ENCODE measurements around the gene MEF2B. TPM values are rescaled to one million over a fixed set of nuclear protein-coding genes. Genes with fewer than 3 reads are reported as not detected.

MEF2B gene
- total and polyA plus RNA-seq, 2 donors (not counting 3 experiments of a cell fraction or from before 2014, with no cell fraction given) = 0.52 to 1.2 TPM

- dilution Hi-C loops (cut with MboI; ENCODE audit: extremely low pct_ligation_motif_present, low sequenced_read_pairs) (no loop called here), intact Hi-C loops (cut with micrococcal nuclease) (no loop called here)
- H2AFZ ChIP-seq (ENCODE audit: low read depth, low read length) = no peak overlapping the region
- BruUV-seq (replicated peaks) = no TSS peak
- POLR2A ChIA-PET = no interaction called here
- FAIRE-seq (no peak), DNase-seq (ENCODE audit: low read depth, low spot score) (no peak)
- TF ChIP-seq POLR2AphosphoS5 (IDR thresholded peaks at IDR 0.05; ENCODE audit: insufficient read depth, low read depth, low read length) (no peak), EZH2 (IDR thresholded peaks at IDR 0.05; ENCODE audit: borderline replicate concordance, low read depth, low read length, severe bottlenecking) (no peak), POLR2A (IDR thresholded peaks at IDR 0.05; ENCODE audit: low read depth, low read length) (no peak), CTCF (IDR thresholded peaks at IDR 0.05; ENCODE audit: extremely low read depth in 1 of 2, insufficient read depth in 1 of 2, low read depth in 1 of 2, low read length in 2 of 2) (no peak)
- TF ChIP-seq, protein P1, sequence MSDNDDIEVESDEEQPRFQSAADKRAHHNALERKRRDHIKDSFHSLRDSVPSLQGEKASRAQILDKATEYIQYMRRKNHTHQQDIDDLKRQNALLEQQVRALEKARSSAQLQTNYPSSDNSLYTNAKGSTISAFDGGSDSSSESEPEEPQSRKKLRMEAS (IDR thresholded peaks at IDR 0.05; ENCODE audit: insufficient read depth, insufficient read length) = no peak
- no peak overlapping the region for H3K4me3 ChIP-seq (replicated peaks in 1 of 3; ENCODE audit: insufficient read depth in 1 of 3, low read depth in 1 of 3, low read length in 3 of 3)
- CTCF ChIA-PET = interaction anchor here (4.6 kb wide), 1 partner anchor 12 kb away, joined by 17 read pairs; no protein-coding TSS in a partner anchor
- no peaks in the 10 kb centered on the region for H3K27me3 ChIP-seq (ENCODE audit: control insufficient read depth in 2 of 2, insufficient read depth in 2 of 2, low read length in 2 of 2)
- no peaks in the 10 kb centered on the region for H3K9me1 ChIP-seq (replicated peaks; ENCODE audit: control insufficient read depth, extremely low read depth, insufficient read depth, low read length)
- H3K4me2 ChIP-seq (ENCODE audit: insufficient read depth, low read length) = no peak overlapping the region
- no peaks in the 10 kb centered on the region for H3K9me3 ChIP-seq (replicated peaks; ENCODE audit: control insufficient read depth, insufficient read depth, low read length)
- no peak overlapping the region for H3K27ac ChIP-seq (ENCODE audit: insufficient read depth, low read depth, low read length)
- H4K20me1 ChIP-seq (replicated peaks; ENCODE audit: control insufficient read depth, extremely low read depth, insufficient read depth, low read length) = no peaks in the 10 kb centered on the region
- no peaks in the 10 kb centered on the region for H3K79me2 ChIP-seq (ENCODE audit: control insufficient read depth, insufficient read depth, low read length)
- H3K4me1 ChIP-seq (ENCODE audit: control insufficient read depth, extremely low read depth, insufficient read depth, low read length) = no peaks in the 10 kb centered on the region
- H3K36me3 ChIP-seq (ENCODE audit: control insufficient read depth in 2 of 2, extremely low read depth in 1 of 2, insufficient read depth in 2 of 2, low read length in 2 of 2) = no peaks in the 10 kb centered on the region
- H3K9ac ChIP-seq (replicated peaks; ENCODE audit: extremely low read depth, insufficient read depth, low read length) = no peak overlapping the region
These were observed 7.6 kb downstream of the MEF2B start for GRCh38 chr19:19162495-19162894.

GRCh38 chr19:19160461-19161035 is 9.5 kb downstream of the MEF2B start:
- Histone ChIP-seq H3K79me2 (ENCODE audit: control insufficient read depth, insufficient read depth, low read length) (no peaks in the 10 kb centered on the region), H3K4me3 (replicated peaks in 1 of 3; ENCODE audit: insufficient read depth in 1 of 3, low read depth in 1 of 3, low read length in 3 of 3) (no peak overlapping the region), H3K27me3 (ENCODE audit: control insufficient read depth in 2 of 2, insufficient read depth in 2 of 2, low read length in 2 of 2) (no peaks in the 10 kb centered on the region), H3K27ac (ENCODE audit: insufficient read depth, low read depth, low read length) (no peak overlapping the region), H3K4me2 (ENCODE audit: insufficient read depth, low read length) (no peak overlapping the region), H2AFZ (ENCODE audit: low read depth, low read length) (no peak overlapping the region), H3K9me3 (replicated peaks; ENCODE audit: control insufficient read depth, insufficient read depth, low read length) (no peaks in the 10 kb centered on the region), H3K9me1 (replicated peaks; ENCODE audit: control insufficient read depth, extremely low read depth, insufficient read depth, low read length) (no peaks in the 10 kb centered on the region), H3K4me1 (ENCODE audit: control insufficient read depth, extremely low read depth, insufficient read depth, low read length) (no peaks in the 10 kb centered on the region), H4K20me1 (replicated peaks; ENCODE audit: control insufficient read depth, extremely low read depth, insufficient read depth, low read length) (no peaks in the 10 kb centered on the region), H3K9ac (replicated peaks; ENCODE audit: extremely low read depth, insufficient read depth, low read length) (no peak overlapping the region), H3K36me3 (ENCODE audit: control insufficient read depth in 2 of 2, extremely low read depth in 1 of 2, insufficient read depth in 2 of 2, low read length in 2 of 2) (no peaks in the 10 kb centered on the region)
- FAIRE-seq (no peak), DNase-seq (ENCODE audit: low read depth, low spot score) (no peak)
- TF ChIP-seq, protein P1 (IDR thresholded peaks at IDR 0.05; ENCODE audit: insufficient read depth, insufficient read length) = no peak
- TF ChIP-seq FOS (IDR thresholded peaks at IDR 0.05; ENCODE audit: borderline replicate concordance, insufficient read depth, low read length) = no peak
- TF ChIP-seq POLR2AphosphoS5 (IDR thresholded peaks at IDR 0.05; ENCODE audit: insufficient read depth, low read depth, low read length) = no peak
- no peak for TF ChIP-seq MYC (IDR thresholded peaks at IDR 0.05; ENCODE audit: low read depth, low read length)
- TF ChIP-seq JUN (IDR thresholded peaks at IDR 0.05; ENCODE audit: borderline replicate concordance, insufficient read depth, insufficient read length, low read depth) = no peak
- no peak for TF ChIP-seq POLR2A (IDR thresholded peaks at IDR 0.05; ENCODE audit: low read depth, low read length)
- no peak for TF ChIP-seq CTCF (IDR thresholded peaks at IDR 0.05; ENCODE audit: extremely low read depth in 1 of 2, insufficient read depth in 1 of 2, low read depth in 1 of 2, low read length in 2 of 2)
- no peak for TF ChIP-seq GATA2 (IDR thresholded peaks at IDR 0.05; ENCODE audit: insufficient read depth, insufficient read length, low read depth, low read length)
- TF ChIP-seq EZH2 (IDR thresholded peaks at IDR 0.05; ENCODE audit: borderline replicate concordance, low read depth, low read length, severe bottlenecking) = no peak
- dilution Hi-C loops (cut with MboI; ENCODE audit: extremely low pct_ligation_motif_present, low sequenced_read_pairs) = no loop called here
- BruUV-seq (replicated peaks) = no TSS peak
- CTCF ChIA-PET = interaction anchor here (1.3 to 1.6 kb wide), 2 partner anchors 11 to 15 kb away, joined by 5 read pairs; no protein-coding TSS in a partner anchor
- POLR2A ChIA-PET = no interaction called here
- intact Hi-C loops (cut with micrococcal nuclease) = no loop called here
